Fibroblast of lung (primary cell): Measurements from ENCODE around the gene UBE2N.
"Not testable (repeated sequence)": the region's sequence is repeated elsewhere in the genome, so short reads cannot be mapped to it uniquely, and the experiment has no call there.

Source experiments
- CTCF ChIP-seq, 2 donors: IDR thresholded peaks in 1 of 2; conservative IDR thresholded peaks in 1 of 2; 1 replicate in 1 of 2; 2 replicates in 1 of 2; pipeline ENCODE4 v1.5.1; 2011 to 2012; ENCODE audit warnings: low read length in 2 of 2, control low read depth in 1 of 2, inconsistent platforms in 1 of 2, low read depth in 1 of 2, mild to moderate bottlenecking in 1 of 2
- EZH2 ChIP-seq: IDR thresholded peaks from 2 replicates; pipeline ENCODE4 v1.5.1; 2012; ENCODE audit warnings: low read length, control low read depth, mild to moderate bottlenecking; ENCODE audit errors: missing control alignments

- TF ChIP-seq CTCF (conservative IDR thresholded peaks at IDR 0.05 in 1 of 2, IDR thresholded peaks at IDR 0.05 in 1 of 2; ENCODE audit: low read depth in 1 of 2, low read length in 2 of 2); EZH2: not testable (repeated sequence)
Observed at GRCh38 chr12:93412396-93412795, 29.4 kb downstream of the UBE2N start.
